Testis (tissue), 3 donors: ENCODE results near the gene PPP1R37. TPM values are rescaled to one million over a fixed set of nuclear protein-coding genes. Genes with fewer than 3 reads are reported as not detected.

Source experiments
- DNase-seq: peaks from one replicate; pipeline ENCODE4 v3.0.0-alpha.2; 2019
- H3K27ac ChIP-seq, 2 donors: fragments of 200-600 bp; sonication (generic); one replicate each; pipeline ENCODE4 v1.5.1; 2019
- H3K27me3 ChIP-seq: fragments of 200-600 bp; sonication (generic); one replicate; pipeline ENCODE4 v1.5.1; 2019
- H3K36me3 ChIP-seq: fragments of 200-600 bp; sonication (generic); one replicate; pipeline ENCODE4 v1.5.1; 2017; ENCODE audit warnings: low read depth; ENCODE audit errors: missing control alignments
- H3K4me1 ChIP-seq: fragments of 200-600 bp; sonication (generic); one replicate; pipeline ENCODE4 v1.5.1; 2019
- H3K4me3 ChIP-seq, 2 donors: fragments of 200-600 bp; sonication (generic); one replicate each; pipeline ENCODE4 v1.5.1; 2017 to 2019
- H3K9me3 ChIP-seq: fragments of 200-600 bp; sonication (generic); one replicate; pipeline ENCODE4 v1.5.1; 2017
- POLR2A ChIP-seq: fragments of 450-650 bp; IDR thresholded peaks from one replicate; pipeline ENCODE4 v1.6.1; 2017; ENCODE audit warnings: antibody characterized with exemption, mild to moderate bottlenecking, moderate library complexity
- WGBS, 2 donors: methylation state at CpG; one replicate each; pipeline ENCODE4 v1.1.5; 2018; 5-methylcytosine and 5-hydroxymethylcytosine counted together
- intact Hi-C: fragments of 100-400 bp; cut with DNase I; formaldehyde crosslinking; loops from one replicate; pipeline ENCODE4 v1.15.1; 2023; ENCODE audit warnings: low total_unique reads
- polyA plus RNA-seq: library from polyadenylated mRNA; stranded (reverse); fragments of 350-450 nt; fragmentation: Illumina TruSeq; extraction: RNeasy Lipid Tissue Mini Kit (QIAGEN cat#74804); gene quantifications from one replicate; pipeline ENCODE4 v1.2.3, GENCODE V29; 2014; ENCODE audit warnings: low read depth, low replicate concordance; ENCODE audit not compliant: insufficient read depth
- small RNA-seq, 2 donors: library from RNA; depleted of rRNA; stranded (forward); fragments of <200 nt; gene quantifications; one replicate each; pipeline ENCODE3, GENCODE V24; 2016
- total RNA-seq, 2 donors: library from RNA; depleted of rRNA; stranded (reverse); fragments of >200 nt; gene quantifications; one replicate each; pipeline ENCODE4 v1.2.3, GENCODE V29; 2016
- TF ChIP-seq, protein P1 (sequence below), 3 experiments: fragments of 450-650 bp in 2 of 3; fragments of 200-600 bp in 1 of 3; sonication (generic) in 1 of 3; IDR thresholded peaks; one replicate each; pipeline ENCODE4 v1.5.1; 2016 to 2019; ENCODE audit warnings: antibody characterized with exemption in 3 of 3, mild to moderate bottlenecking in 2 of 3, moderate library complexity in 1 of 3

Gene PPP1R37
- total and polyA plus RNA-seq, 3 donors from 2014 or later, result 28.5 to 83.0 (median 82.5) TPM

- Histone ChIP-seq H3K4me1 (no peaks in the 10 kb centered on the region), H3K9me3 (no peaks in the 10 kb centered on the region), H3K27me3 (no peaks in the 10 kb centered on the region), H3K27ac (no peak overlapping the region), H3K4me3 (no peak overlapping the region), H3K36me3 (no peaks in the 10 kb centered on the region)
- intact Hi-C loops, result no loop called here
- WGBS, 2 donors, result 92 to 97% methylated on average over 5 to 6 of the region's 6 CpGs
- DNase-seq, result no peak
- TF ChIP-seq, protein P1, sequence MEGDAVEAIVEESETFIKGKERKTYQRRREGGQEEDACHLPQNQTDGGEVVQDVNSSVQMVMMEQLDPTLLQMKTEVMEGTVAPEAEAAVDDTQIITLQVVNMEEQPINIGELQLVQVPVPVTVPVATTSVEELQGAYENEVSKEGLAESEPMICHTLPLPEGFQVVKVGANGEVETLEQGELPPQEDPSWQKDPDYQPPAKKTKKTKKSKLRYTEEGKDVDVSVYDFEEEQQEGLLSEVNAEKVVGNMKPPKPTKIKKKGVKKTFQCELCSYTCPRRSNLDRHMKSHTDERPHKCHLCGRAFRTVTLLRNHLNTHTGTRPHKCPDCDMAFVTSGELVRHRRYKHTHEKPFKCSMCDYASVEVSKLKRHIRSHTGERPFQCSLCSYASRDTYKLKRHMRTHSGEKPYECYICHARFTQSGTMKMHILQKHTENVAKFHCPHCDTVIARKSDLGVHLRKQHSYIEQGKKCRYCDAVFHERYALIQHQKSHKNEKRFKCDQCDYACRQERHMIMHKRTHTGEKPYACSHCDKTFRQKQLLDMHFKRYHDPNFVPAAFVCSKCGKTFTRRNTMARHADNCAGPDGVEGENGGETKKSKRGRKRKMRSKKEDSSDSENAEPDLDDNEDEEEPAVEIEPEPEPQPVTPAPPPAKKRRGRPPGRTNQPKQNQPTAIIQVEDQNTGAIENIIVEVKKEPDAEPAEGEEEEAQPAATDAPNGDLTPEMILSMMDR (IDR thresholded peaks at IDR 0.05), result no peak
- TF ChIP-seq POLR2A, result no peak
These were observed 102.8 kb downstream of the PPP1R37 start for GRCh38 chr19:45195764-45196163.

Small RNA genes within 50 kb of the gene (small RNA-seq; reads per million reads assigned to genes)
- 0 reads per million in 2 donors for gene RNU6-611P

Other genes with a start within 250 kb of the PPP1R37 start
- gene NECTIN2, start 246.9 kb upstream of the PPP1R37 start, total RNA-seq, result 100 to 1,000 TPM; 268 to 278 TPM
- 158 TPM for gene NECTIN2, start 246.9 kb upstream of the PPP1R37 start, polyA plus RNA-seq
- gene TOMM40, start 201.9 kb upstream of the PPP1R37 start, total RNA-seq, result 10 to 100 TPM; 54.7 to 67.3 TPM
- gene TOMM40, start 201.9 kb upstream of the PPP1R37 start, polyA plus RNA-seq, result 43.1 TPM
- gene APOE, start 187.4 kb upstream of the PPP1R37 start, total RNA-seq, result 100 to 1,000 TPM; 215 to 494 TPM
- 185 TPM for gene APOE, start 187.4 kb upstream of the PPP1R37 start, polyA plus RNA-seq
- gene APOC1, start 178.6 kb upstream of the PPP1R37 start, total RNA-seq, result 10 to 100 TPM in 1 of 2 donors, 1 to 10 TPM in 1; 9.4 to 43.9 TPM
- 42.9 TPM for gene APOC1, start 178.6 kb upstream of the PPP1R37 start, polyA plus RNA-seq
- gene APOC4, start 150.9 kb upstream of the PPP1R37 start, total RNA-seq, result not detected
- not detected for gene APOC4, start 150.9 kb upstream of the PPP1R37 start, polyA plus RNA-seq
- gene APOC2, start 147.1 kb upstream of the PPP1R37 start, total RNA-seq, result 1 to 10 TPM; 1.1 to 1.2 TPM
- 2.9 TPM for gene APOC2, start 147.1 kb upstream of the PPP1R37 start, polyA plus RNA-seq
- 100 to 1,000 TPM; 198 to 204 TPM for gene CLPTM1, start 137.8 kb upstream of the PPP1R37 start, total RNA-seq
- 179 TPM for gene CLPTM1, start 137.8 kb upstream of the PPP1R37 start, polyA plus RNA-seq
- gene RELB, start 91.7 kb upstream of the PPP1R37 start, total RNA-seq, result 1 to 10 TPM; 9.1 to 9.7 TPM
- gene RELB, start 91.7 kb upstream of the PPP1R37 start, polyA plus RNA-seq, result 10.1 TPM
- 100 to 1,000 TPM; 113 to 132 TPM for gene CLASRP, start 54.1 kb upstream of the PPP1R37 start, total RNA-seq
- gene CLASRP, start 54.1 kb upstream of the PPP1R37 start, polyA plus RNA-seq, result 76.1 TPM
- gene ZNF296, start 16.7 kb upstream of the PPP1R37 start, total RNA-seq, result 1 to 10 TPM; 5.8 to 6.7 TPM
- gene ZNF296, start 16.7 kb upstream of the PPP1R37 start, polyA plus RNA-seq, result 3.0 TPM
- gene GEMIN7, start 13.9 kb upstream of the PPP1R37 start, total RNA-seq, result 10 to 100 TPM in 1 of 2 donors, 1 to 10 TPM in 1; 7.6 to 13.5 TPM
- 9.7 TPM for gene GEMIN7, start 13.9 kb upstream of the PPP1R37 start, polyA plus RNA-seq
- 1 to 10 TPM; 1.3 to 4.2 TPM for gene NKPD1, start 67.8 kb downstream of the PPP1R37 start, total RNA-seq
- 1.0 TPM for gene NKPD1, start 67.8 kb downstream of the PPP1R37 start, polyA plus RNA-seq
- 10 to 100 TPM; 38.7 to 42.8 TPM for gene TRAPPC6A, start 85.1 kb downstream of the PPP1R37 start, total RNA-seq
- gene TRAPPC6A, start 85.1 kb downstream of the PPP1R37 start, polyA plus RNA-seq, result 37.0 TPM
- 10 to 100 TPM; 38.2 to 43.7 TPM for gene BLOC1S3, start 85.6 kb downstream of the PPP1R37 start, total RNA-seq
- gene BLOC1S3, start 85.6 kb downstream of the PPP1R37 start, polyA plus RNA-seq, result 14.1 TPM
- 10 to 100 TPM; 29.5 to 30.2 TPM for gene EXOC3L2, start 152.2 kb downstream of the PPP1R37 start, total RNA-seq
- 7.4 TPM for gene EXOC3L2, start 152.2 kb downstream of the PPP1R37 start, polyA plus RNA-seq
- 100 to 1,000 TPM; 197 to 200 TPM for gene MARK4, start 158.1 kb downstream of the PPP1R37 start, total RNA-seq
- 114 TPM for gene MARK4, start 158.1 kb downstream of the PPP1R37 start, polyA plus RNA-seq
- 10 to 100 TPM; 16.5 to 22.4 TPM for gene CKM, start 229.7 kb downstream of the PPP1R37 start, total RNA-seq
- gene CKM, start 229.7 kb downstream of the PPP1R37 start, polyA plus RNA-seq, result 61.1 TPM
- gene KLC3, start 247.6 kb downstream of the PPP1R37 start, total RNA-seq, result 10 to 100 TPM in 1 of 2 donors, 1 to 10 TPM in 1; 5.9 to 13.7 TPM
- 6.4 TPM for gene KLC3, start 247.6 kb downstream of the PPP1R37 start, polyA plus RNA-seq